Neural progenitor cell (in vitro differentiated cells): ENCODE measurements around the gene GUCD1. TPM values are rescaled to one million over a fixed set of nuclear protein-coding genes. Genes with fewer than 3 reads are reported as not detected.

Experiments used
- DNase-seq: peaks from one replicate; pipeline ENCODE4 v3.0.0-alpha.2; 2016; ENCODE audit warnings: low spot score
- H2AFZ ChIP-seq: fragments of 200-600 bp; sonication (generic); replicated peaks from 2 replicates; pipeline ENCODE4 v1.6.1; 2016; ENCODE audit warnings: antibody characterized with exemption
- H3F3A ChIP-seq: fragments of 200-600 bp; sonication (generic); 2 replicates; pipeline ENCODE4 v1.6.1; 2016; ENCODE audit warnings: antibody characterized with exemption, low read depth
- H3K27ac ChIP-seq: fragments of 200-600 bp; sonication (generic); 2 replicates; pipeline ENCODE4 v1.5.1; 2016; ENCODE audit warnings: mild to moderate bottlenecking
- H3K27me3 ChIP-seq: fragments of 200-600 bp; sonication (generic); 2 replicates; pipeline ENCODE4 v1.6.1; 2016; ENCODE audit warnings: mild to moderate bottlenecking, moderate library complexity
- H3K36me3 ChIP-seq: fragments of 200-600 bp; sonication (generic); 2 replicates; pipeline ENCODE4 v1.5.1; 2016
- H3K4me1 ChIP-seq: fragments of 200-600 bp; sonication (generic); 2 replicates; pipeline ENCODE4 v1.6.1; 2016; ENCODE audit warnings: mixed run types
- H3K4me2 ChIP-seq: fragments of 200-600 bp; sonication (generic); 2 replicates; pipeline ENCODE4 v1.6.1; 2016
- H3K4me3 ChIP-seq: fragments of 200-600 bp; sonication (generic); 2 replicates; pipeline ENCODE4 v1.5.1; 2016
- H3K79me2 ChIP-seq: fragments of 200-600 bp; sonication (generic); 2 replicates; pipeline ENCODE4 v1.6.1; 2016; ENCODE audit warnings: low read depth
- H3K9ac ChIP-seq: fragments of 200-600 bp; sonication (generic); 2 replicates; pipeline ENCODE4 v1.6.1; 2016
- H3K9me3 ChIP-seq: fragments of 200-600 bp; sonication (generic); 2 replicates; pipeline ENCODE4 v1.5.1; 2016; ENCODE audit warnings: low read depth
- H4K20me1 ChIP-seq: fragments of 200-600 bp; sonication (generic); 2 replicates; pipeline ENCODE4 v1.6.1; 2016; ENCODE audit warnings: low read depth
- H3K27ac Mint-ChIP-seq: 3 replicates; pipeline ENCODE4 v1.8.0; 2021; ENCODE audit warnings: mixed read lengths
- H3K27me3 Mint-ChIP-seq: 2 replicates; pipeline ENCODE4 v1.8.0; 2022; ENCODE audit warnings: low read depth, mild to moderate bottlenecking, inconsistent platforms, moderate library complexity, mixed read lengths; ENCODE audit not compliant: insufficient read depth
- H3K36me3 Mint-ChIP-seq: 3 replicates; pipeline ENCODE4 v1.8.0; 2021; ENCODE audit warnings: mixed read lengths
- H3K4me1 Mint-ChIP-seq: 3 replicates; pipeline ENCODE4 v1.8.0; 2021; ENCODE audit warnings: mixed read lengths
- H3K4me3 Mint-ChIP-seq: 3 replicates; pipeline ENCODE4 v1.8.0; 2021; ENCODE audit warnings: mild to moderate bottlenecking, moderate library complexity, mixed read lengths
- H3K9me3 Mint-ChIP-seq: 3 replicates; pipeline ENCODE4 v1.8.0; 2020; ENCODE audit warnings: mixed read lengths
- CTCF ChIP-seq: fragments of 200-600 bp; sonication (generic); IDR thresholded peaks from 2 replicates; pipeline ENCODE4 v1.5.1; 2017; ENCODE audit warnings: antibody characterized with exemption, mild to moderate bottlenecking
- EZH2 ChIP-seq: fragments of 200-600 bp; sonication (generic); IDR thresholded peaks from 2 replicates; pipeline ENCODE4 v1.6.1; 2017; ENCODE audit warnings: antibody characterized with exemption, mild to moderate bottlenecking, moderate library complexity
- EZH2phosphoT487 ChIP-seq: fragments of 200-600 bp; sonication (generic); IDR thresholded peaks from 2 replicates; pipeline ENCODE4 v1.6.1; 2017; ENCODE audit warnings: antibody characterized with exemption
- total RNA-seq: library from RNA; depleted of rRNA; stranded (reverse); fragments of >200 nt; gene quantifications from 2 replicates; pipeline ENCODE4 v1.2.3, GENCODE V29; 2015; ENCODE audit warnings: low replicate concordance

GUCD1 gene
- total RNA-seq, 1 donor from 2014 or later: 31.0 TPM

- Histone ChIP-seq H3F3A (peaks cover 19% of the 10 kb centered on the region), H3K27me3 (peaks cover 91% of the 10 kb centered on the region), H3K79me2 (no peaks in the 10 kb centered on the region), H3K36me3 (no peaks in the 10 kb centered on the region), H3K9ac (no peak overlapping the region), H3K4me2 (no peak overlapping the region), H2AFZ (no peak overlapping the region), H3K27ac (no peak overlapping the region), H3K4me1 (peaks cover 29% of the 10 kb centered on the region), H3K4me3 (no peak overlapping the region), H4K20me1 (peaks cover 15% of the 10 kb centered on the region), H3K9me3 (no peaks in the 10 kb centered on the region)
- TF ChIP-seq EZH2: no peak
- no peak for TF ChIP-seq CTCF
- TF ChIP-seq EZH2phosphoT487: no peak
- Mint-ChIP-seq H3K27me3 (peaks cover 26% of the 10 kb centered on the region), H3K36me3 (no peaks in the 10 kb centered on the region), H3K4me1 (peaks cover 52% of the 10 kb centered on the region), H3K4me3 (peak overlapping the region; percentile 30), H3K27ac (no peak overlapping the region), H3K9me3 (peaks cover 3% of the 10 kb centered on the region)
- DNase-seq: no peak
Measured at GRCh38 chr22:24498824-24499223, 56.1 kb downstream of the GUCD1 start.

- H3K4me3 Mint-ChIP-seq: no peak overlapping the region
- H3K27ac Mint-ChIP-seq: no peak overlapping the region
- peaks cover 99% of the 10 kb centered on the region for H3K27me3 ChIP-seq
- no peaks in the 10 kb centered on the region for H3K79me2 ChIP-seq
- TF ChIP-seq EZH2phosphoT487: no peak
- no peak for TF ChIP-seq EZH2
- no peak for TF ChIP-seq CTCF
- peaks cover 15% of the 10 kb centered on the region for H4K20me1 ChIP-seq
- no peak overlapping the region for H3K27ac ChIP-seq
- no peak overlapping the region for H3K9ac ChIP-seq
- H3F3A ChIP-seq: peaks cover 21% of the 10 kb centered on the region
- H3K36me3 Mint-ChIP-seq: no peaks in the 10 kb centered on the region
- H3K36me3 ChIP-seq: no peaks in the 10 kb centered on the region
- H3K9me3 ChIP-seq: no peaks in the 10 kb centered on the region
- peaks cover 54% of the 10 kb centered on the region for H3K4me1 Mint-ChIP-seq
- peaks cover 30% of the 10 kb centered on the region for H3K4me1 ChIP-seq
- H3K4me2 ChIP-seq: no peak overlapping the region
- no peak overlapping the region for H2AFZ ChIP-seq
- peaks cover 29% of the 10 kb centered on the region for H3K27me3 Mint-ChIP-seq
- DNase-seq: no peak
- no peak overlapping the region for H3K4me3 ChIP-seq
- peaks cover 3% of the 10 kb centered on the region for H3K9me3 Mint-ChIP-seq
Measured at GRCh38 chr22:24497841-24498258, 57.1 kb downstream of the GUCD1 start.

- TF ChIP-seq EZH2phosphoT487 (no peak), CTCF (no peak), EZH2 (no peak)
- DNase-seq: no peak
- Histone ChIP-seq H3K27me3 (peaks cover 99% of the 10 kb centered on the region), H3K27ac (no peak overlapping the region), H3K4me2 (no peak overlapping the region), H3K4me1 (peaks cover 28% of the 10 kb centered on the region), H3K36me3 (no peaks in the 10 kb centered on the region), H3K9ac (no peak overlapping the region), H4K20me1 (peaks cover 14% of the 10 kb centered on the region), H3K79me2 (no peaks in the 10 kb centered on the region), H3K9me3 (no peaks in the 10 kb centered on the region), H3F3A (peaks cover 18% of the 10 kb centered on the region), H3K4me3 (no peak overlapping the region), H2AFZ (no peak overlapping the region)
- peaks cover 44% of the 10 kb centered on the region for H3K4me1 Mint-ChIP-seq
- peaks cover 32% of the 10 kb centered on the region for H3K27me3 Mint-ChIP-seq
- H3K27ac Mint-ChIP-seq: no peak overlapping the region
- no peaks in the 10 kb centered on the region for H3K36me3 Mint-ChIP-seq
- peaks cover 3% of the 10 kb centered on the region for H3K9me3 Mint-ChIP-seq
- H3K4me3 Mint-ChIP-seq: peak overlapping the region; percentile 44
Measured at GRCh38 chr22:24496661-24497060, 58.3 kb downstream of the GUCD1 start.
